D721Med (cell line): Measurements from ENCODE around the gene ILKAP.

Experiments
- DNase-seq: peaks from one replicate; pipeline ENCODE4 v3.0.0; 2011; ENCODE audit warnings: low spot score; ENCODE audit not compliant: insufficient read length
- FAIRE-seq: peaks from 2 replicates; lab custom pipeline; 2011; peaks lifted over from hg19 to GRCh38; lab: Jason Lieb, UNC
- TF ChIP-seq, protein P1 (sequence below): IDR thresholded peaks from 2 replicates; pipeline ENCODE4 v1.5.1; 2012; ENCODE audit warnings: mild to moderate bottlenecking, control low read depth; ENCODE audit not compliant: insufficient read depth; ENCODE audit errors: missing control alignments

ILKAP gene

DNA sequence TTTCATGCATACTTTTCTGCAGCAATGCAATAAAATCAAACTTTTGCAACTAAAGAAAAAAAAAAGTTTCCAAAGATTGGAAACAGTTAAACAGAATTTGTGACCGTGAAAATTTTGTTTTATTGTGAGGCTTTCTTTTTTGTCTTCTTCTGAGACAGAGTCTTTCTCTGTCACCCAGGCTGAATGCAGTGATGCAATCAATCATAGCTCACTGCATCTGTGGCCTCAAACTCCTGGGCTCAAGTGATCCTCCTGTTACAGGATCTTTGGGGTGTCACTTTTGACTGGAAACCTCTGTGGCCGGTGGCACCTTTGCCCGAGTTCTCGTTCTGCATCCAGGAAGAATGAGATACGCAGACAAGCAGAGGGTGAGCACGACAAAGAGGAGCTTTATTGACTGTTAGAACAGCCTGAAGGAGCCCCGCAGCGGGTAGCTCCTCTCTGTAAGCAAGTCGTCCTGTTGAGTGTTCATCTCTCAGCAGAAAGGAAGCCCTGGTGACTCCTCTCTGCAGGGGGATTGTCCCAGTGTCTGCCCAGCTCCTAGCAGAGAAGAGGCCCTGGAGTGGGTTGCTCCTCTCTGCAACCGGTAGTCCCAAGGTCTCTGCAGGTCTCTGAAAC, 16.9 kb upstream of the ILKAP start:
- no peak for DNase-seq
- TF ChIP-seq, protein P1, sequence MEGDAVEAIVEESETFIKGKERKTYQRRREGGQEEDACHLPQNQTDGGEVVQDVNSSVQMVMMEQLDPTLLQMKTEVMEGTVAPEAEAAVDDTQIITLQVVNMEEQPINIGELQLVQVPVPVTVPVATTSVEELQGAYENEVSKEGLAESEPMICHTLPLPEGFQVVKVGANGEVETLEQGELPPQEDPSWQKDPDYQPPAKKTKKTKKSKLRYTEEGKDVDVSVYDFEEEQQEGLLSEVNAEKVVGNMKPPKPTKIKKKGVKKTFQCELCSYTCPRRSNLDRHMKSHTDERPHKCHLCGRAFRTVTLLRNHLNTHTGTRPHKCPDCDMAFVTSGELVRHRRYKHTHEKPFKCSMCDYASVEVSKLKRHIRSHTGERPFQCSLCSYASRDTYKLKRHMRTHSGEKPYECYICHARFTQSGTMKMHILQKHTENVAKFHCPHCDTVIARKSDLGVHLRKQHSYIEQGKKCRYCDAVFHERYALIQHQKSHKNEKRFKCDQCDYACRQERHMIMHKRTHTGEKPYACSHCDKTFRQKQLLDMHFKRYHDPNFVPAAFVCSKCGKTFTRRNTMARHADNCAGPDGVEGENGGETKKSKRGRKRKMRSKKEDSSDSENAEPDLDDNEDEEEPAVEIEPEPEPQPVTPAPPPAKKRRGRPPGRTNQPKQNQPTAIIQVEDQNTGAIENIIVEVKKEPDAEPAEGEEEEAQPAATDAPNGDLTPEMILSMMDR: no peak
- FAIRE-seq: no peak

DNA sequence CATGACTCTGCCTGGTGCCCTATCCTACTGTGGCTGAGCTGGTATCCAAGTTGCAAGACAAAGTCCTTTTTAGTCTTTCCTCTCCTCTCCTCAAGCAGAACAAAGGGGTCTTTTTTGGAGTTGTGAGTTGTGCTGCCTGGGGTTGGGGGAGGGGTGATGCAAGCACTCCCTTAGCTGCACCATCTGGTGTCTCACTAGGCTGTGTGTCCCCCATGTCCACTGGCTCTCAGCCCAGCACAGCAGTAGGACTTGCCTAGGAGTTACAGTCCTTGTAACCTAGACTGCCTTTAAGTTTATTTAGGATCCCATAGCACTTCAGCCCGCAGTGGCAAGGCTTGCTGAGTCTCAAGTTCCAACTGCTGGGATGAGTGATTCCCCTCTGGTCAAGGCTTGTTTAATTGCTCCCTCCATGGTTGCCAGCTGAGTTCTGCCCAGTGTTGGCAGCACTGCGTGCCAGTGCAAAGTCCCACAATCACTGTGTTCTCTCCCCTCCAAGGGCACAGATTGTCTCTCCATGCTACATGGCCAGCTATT, 13.2 kb upstream of the ILKAP start:
- TF ChIP-seq, protein P1: no peak
- DNase-seq: no peak

DNA sequence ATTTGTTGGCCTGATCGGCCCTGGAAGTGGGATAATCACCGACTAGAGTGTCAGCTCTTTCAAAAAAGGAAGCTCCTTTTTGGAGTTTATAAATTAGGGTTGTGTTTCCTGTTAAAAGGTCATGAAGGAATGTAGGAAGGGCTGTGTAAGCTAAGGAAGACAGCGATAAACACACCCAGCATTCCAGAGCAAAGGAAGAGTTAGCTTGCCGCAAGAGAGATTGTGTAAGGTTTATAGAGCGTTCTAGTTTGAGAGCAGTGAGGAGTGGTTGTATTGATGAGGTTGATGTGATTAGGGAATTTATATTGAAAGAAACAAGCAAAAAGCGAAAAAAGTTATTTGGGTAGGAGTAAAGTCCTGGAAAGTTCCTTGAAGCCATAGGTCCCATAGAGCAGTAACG, 3.5 kb upstream of the ILKAP start:
- DNase-seq (no peak), FAIRE-seq (no peak)
- TF ChIP-seq, protein P1: no peak

More for the DNA sequence above, 13.2 kb upstream of the ILKAP start:
- no peak for FAIRE-seq

DNA sequence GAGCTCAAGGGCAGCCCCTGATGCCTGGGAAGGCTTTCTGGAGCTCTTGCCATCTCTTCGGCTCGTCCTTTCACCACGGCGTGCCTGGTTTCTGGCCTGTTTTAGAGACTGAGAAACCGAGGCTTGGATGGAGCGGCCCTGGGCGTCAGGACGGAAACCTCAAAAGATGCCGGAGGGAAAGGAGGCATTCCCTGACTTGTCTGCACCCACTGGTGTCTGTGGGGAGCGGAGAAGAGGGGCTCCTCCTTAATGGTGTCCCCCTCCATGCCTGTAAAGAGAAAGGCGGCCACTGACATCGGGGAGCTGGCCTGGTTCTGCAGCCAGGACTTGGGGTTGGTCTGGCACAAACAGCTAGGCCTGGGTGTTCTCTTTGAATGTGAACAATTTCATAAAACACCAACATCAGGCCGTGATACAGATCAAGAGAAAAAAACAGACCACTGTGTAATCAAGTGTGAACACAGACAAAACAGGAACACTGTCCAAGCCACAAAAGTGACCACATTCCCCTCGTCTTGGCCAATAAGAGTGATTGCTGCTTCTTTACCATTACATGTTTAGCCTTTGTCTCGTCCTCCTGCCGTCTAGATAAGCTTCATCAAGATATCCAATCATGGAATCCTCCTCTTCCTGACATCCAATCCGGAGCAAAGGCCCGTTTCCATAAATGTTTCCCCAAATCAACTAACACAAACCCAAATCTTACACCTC, 633 bp upstream of the ILKAP start:
- FAIRE-seq (no peak), DNase-seq (no peak)
- TF ChIP-seq, protein P1: no peak

DNA sequence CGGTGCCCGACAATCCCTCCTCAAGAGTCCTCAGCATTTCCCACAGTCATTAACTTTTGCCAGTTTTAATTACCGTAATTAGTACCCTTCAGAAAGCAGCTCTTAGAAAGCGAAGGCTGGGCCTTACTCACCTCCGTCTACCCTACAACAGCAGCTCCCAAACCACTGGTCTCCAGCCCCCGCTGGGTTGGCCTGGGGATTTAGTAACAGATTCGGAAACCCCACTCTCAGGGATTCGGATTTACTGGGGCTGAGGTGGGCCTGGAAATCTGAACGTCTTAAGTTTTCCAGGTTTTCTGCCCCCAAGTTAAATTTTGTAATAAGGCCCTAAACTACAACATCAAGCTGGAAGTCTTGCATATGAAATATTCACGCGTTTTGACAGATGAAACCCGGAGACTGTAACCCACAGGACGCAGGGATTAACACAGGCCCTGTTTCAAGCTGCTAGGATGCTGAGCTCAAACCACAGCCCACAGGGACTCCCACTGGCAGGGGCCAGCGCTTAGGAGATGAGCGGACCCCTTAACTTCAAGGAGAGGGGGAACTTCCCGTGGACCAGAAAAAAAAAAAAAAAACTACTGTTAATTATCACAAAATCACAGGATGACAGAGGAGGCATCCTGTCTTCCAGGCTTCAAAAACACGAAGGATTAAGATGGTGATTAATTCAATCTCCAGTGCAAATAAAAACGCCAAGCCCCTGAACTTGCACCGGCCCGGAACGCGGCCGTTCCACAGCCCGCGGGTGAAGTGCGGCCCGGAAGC, 985 bp downstream of the ILKAP start:
- DNase-seq (no peak), FAIRE-seq (no peak)

DNA sequence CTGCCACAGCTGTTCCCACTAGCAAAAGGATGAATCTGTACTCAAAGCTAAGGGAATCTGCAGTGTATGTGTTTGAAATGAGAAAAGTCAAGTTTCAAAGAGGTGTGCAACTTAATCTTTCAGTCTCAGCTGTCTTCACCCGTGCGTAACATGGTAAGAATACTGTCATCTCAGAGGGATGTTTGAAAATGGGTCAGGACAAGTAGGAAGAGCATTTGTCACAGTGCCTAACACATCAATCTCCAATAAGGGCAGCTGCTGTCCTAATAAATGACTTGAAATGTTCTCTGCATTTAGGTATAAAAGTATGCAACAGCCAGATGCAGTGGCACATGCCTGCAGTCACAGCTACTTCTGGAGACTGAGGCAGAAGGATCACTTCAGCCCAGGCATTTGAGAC, 13.1 kb downstream of the ILKAP start:
- TF ChIP-seq, protein P1: no peak
- no peak for FAIRE-seq

More for the DNA sequence above, 985 bp downstream of the ILKAP start:
- TF ChIP-seq, protein P1: no peak

More for the DNA sequence above, 13.1 kb downstream of the ILKAP start:
- no peak for DNase-seq
